Measurements from ENCODE around the gene TMEM138.

DNA sequence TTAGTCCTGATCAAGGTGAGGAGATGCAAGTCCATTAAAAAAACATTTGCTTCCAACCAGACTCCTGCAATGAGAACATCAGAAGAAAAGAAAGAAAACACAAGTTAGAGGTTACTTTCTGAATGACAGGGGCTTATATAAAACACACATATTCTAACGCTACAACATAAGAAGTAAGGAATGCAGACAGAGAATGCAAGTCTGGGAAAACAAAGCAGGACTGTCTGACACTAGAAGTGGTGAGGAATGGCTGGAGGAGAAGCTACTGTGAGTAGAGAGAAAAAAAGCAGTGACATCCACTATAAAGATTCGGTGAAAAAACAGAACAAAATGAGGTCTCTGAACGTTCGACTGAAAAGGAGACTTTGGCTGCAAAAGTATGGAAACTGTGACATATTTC is 42.5 kb downstream of the TMEM138 start:
- TF ChIP-seq POLR2A (IDR thresholded peaks at IDR 0.05) (no peak), CTCF (IDR thresholded peaks at IDR 0.05) (no peak)
